MM.1S (cell line): ENCODE results near the gene EEF2K.

Source experiments
- DNase-seq: peaks from one replicate; pipeline ENCODE4 v3.0.0-alpha.2; 2015
- H2AFZ ChIP-seq: fragments of 300-600 bp; sonication (generic); 2 replicates; pipeline ENCODE4 v1.6.0; 2016; ENCODE audit warnings: antibody characterized with exemption, low read length
- H3F3A ChIP-seq: fragments of 300-600 bp; sonication (generic); 2 replicates; pipeline ENCODE4 v1.6.1; 2016; ENCODE audit warnings: mild to moderate bottlenecking, antibody characterized with exemption, low read length, moderate library complexity, mixed read lengths; ENCODE audit not compliant: insufficient read depth
- H3K27ac ChIP-seq: fragments of 300-600 bp; sonication (generic); 2 replicates; pipeline ENCODE4 v1.5.1; 2016; ENCODE audit warnings: mild to moderate bottlenecking, low read length
- H3K27me3 ChIP-seq: fragments of 300-600 bp; sonication (generic); replicated peaks from 2 replicates; pipeline ENCODE4 v1.6.0; 2016; ENCODE audit warnings: low read length; ENCODE audit not compliant: insufficient read depth
- H3K36me3 ChIP-seq: fragments of 300-600 bp; sonication (generic); replicated peaks from 2 replicates; pipeline ENCODE4 v1.6.1; 2016; ENCODE audit warnings: mild to moderate bottlenecking, low read length, mixed read lengths; ENCODE audit not compliant: insufficient read depth
- H3K4me1 ChIP-seq: fragments of 300-600 bp; sonication (generic); 2 replicates; pipeline ENCODE4 v1.6.1; 2016; ENCODE audit warnings: low read length, mixed read lengths
- H3K4me2 ChIP-seq: fragments of 300-600 bp; sonication (generic); 2 replicates; pipeline ENCODE4 v1.6.0; 2016; ENCODE audit warnings: low read depth, low read length
- H3K4me3 ChIP-seq: fragments of 300-600 bp; sonication (generic); 2 replicates; pipeline ENCODE4 v1.5.1; 2016; ENCODE audit warnings: low read length, mixed read lengths
- H3K79me2 ChIP-seq: fragments of 300-600 bp; sonication (generic); 2 replicates; pipeline ENCODE4 v1.6.1; 2016; ENCODE audit warnings: mixed run types, low read length, mixed read lengths
- H3K9ac ChIP-seq: fragments of 300-600 bp; sonication (generic); 2 replicates; pipeline ENCODE4 v1.6.1; 2016; ENCODE audit warnings: low read length, mixed read lengths
- H3K9me2 ChIP-seq: fragments of 300-600 bp; sonication (generic); replicated peaks from 2 replicates; pipeline ENCODE4 v1.6.1; 2016; ENCODE audit warnings: mild to moderate bottlenecking, low read length, mixed read lengths; ENCODE audit not compliant: insufficient read depth
- H3K9me3 ChIP-seq: fragments of 300-600 bp; sonication (generic); replicated peaks from 2 replicates; pipeline ENCODE4 v1.6.1; 2016; ENCODE audit warnings: mild to moderate bottlenecking, low read length, mixed read lengths; ENCODE audit not compliant: insufficient read depth
- H4K20me1 ChIP-seq: fragments of 300-600 bp; sonication (generic); 2 replicates; pipeline ENCODE4 v1.6.1; 2016; ENCODE audit warnings: mild to moderate bottlenecking, low read length, moderate library complexity, mixed read lengths; ENCODE audit not compliant: insufficient read depth
- EZH2 ChIP-seq: fragments of 300-600 bp; sonication (generic); optimal IDR thresholded peaks from 2 replicates; pipeline ENCODE3; 2017; ENCODE audit warnings: low read depth, mild to moderate bottlenecking, antibody characterized with exemption, low read length, mixed read lengths
- EZH2phosphoT487 ChIP-seq: fragments of 300-600 bp; sonication (generic); IDR thresholded peaks from 2 replicates; pipeline ENCODE4 v1.6.1; 2018; ENCODE audit warnings: antibody characterized with exemption, low read length
- TF ChIP-seq, protein P1 (sequence below): fragments of 300-600 bp; sonication (generic); IDR thresholded peaks from 2 replicates; pipeline ENCODE4 v1.5.1; 2016; ENCODE audit warnings: antibody characterized with exemption, low read length, mixed read lengths

EEF2K gene

DNA sequence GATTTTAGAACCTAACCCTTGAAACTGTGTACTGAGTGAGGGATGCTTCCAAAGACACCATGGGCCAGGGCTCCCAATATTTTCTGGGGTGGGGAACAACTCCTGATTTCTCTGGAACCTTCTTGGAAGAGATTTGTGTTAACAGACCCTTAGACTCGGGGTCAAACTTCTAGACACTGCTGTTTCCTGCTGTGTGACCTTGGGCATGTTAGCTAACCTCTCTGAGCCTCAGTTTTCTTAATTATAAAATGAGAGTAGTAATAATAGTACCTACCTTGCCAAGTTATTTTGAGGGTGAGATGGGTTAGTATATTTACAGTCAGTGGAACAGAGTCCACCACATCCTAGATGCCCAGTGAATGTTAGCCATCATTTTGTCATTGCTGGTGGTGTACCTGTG lies 109.9 kb downstream of the EEF2K start:
- Histone ChIP-seq H3K36me3 (peaks cover 6% of the 10 kb centered on the region; the same call in 1 of the 2 replicates), H3K27me3 (no peaks in the 10 kb centered on the region), H3K4me1 (no peaks in the 10 kb centered on the region), H4K20me1 (no peaks in the 10 kb centered on the region), H3K27ac (no peak overlapping the region), H3K4me3 (no peak overlapping the region), H3F3A (no peaks in the 10 kb centered on the region), H3K9me3 (no peaks in the 10 kb centered on the region), H3K9ac (no peak overlapping the region), H3K9me2 (no peaks in the 10 kb centered on the region), H3K79me2 (peaks cover 9% of the 10 kb centered on the region), H3K4me2 (no peak overlapping the region), H2AFZ (no peak overlapping the region)
- TF ChIP-seq EZH2 (no peak), EZH2phosphoT487 (no peak)
- TF ChIP-seq, protein P1, sequence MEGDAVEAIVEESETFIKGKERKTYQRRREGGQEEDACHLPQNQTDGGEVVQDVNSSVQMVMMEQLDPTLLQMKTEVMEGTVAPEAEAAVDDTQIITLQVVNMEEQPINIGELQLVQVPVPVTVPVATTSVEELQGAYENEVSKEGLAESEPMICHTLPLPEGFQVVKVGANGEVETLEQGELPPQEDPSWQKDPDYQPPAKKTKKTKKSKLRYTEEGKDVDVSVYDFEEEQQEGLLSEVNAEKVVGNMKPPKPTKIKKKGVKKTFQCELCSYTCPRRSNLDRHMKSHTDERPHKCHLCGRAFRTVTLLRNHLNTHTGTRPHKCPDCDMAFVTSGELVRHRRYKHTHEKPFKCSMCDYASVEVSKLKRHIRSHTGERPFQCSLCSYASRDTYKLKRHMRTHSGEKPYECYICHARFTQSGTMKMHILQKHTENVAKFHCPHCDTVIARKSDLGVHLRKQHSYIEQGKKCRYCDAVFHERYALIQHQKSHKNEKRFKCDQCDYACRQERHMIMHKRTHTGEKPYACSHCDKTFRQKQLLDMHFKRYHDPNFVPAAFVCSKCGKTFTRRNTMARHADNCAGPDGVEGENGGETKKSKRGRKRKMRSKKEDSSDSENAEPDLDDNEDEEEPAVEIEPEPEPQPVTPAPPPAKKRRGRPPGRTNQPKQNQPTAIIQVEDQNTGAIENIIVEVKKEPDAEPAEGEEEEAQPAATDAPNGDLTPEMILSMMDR = no peak
- DNase-seq = no peak

DNA sequence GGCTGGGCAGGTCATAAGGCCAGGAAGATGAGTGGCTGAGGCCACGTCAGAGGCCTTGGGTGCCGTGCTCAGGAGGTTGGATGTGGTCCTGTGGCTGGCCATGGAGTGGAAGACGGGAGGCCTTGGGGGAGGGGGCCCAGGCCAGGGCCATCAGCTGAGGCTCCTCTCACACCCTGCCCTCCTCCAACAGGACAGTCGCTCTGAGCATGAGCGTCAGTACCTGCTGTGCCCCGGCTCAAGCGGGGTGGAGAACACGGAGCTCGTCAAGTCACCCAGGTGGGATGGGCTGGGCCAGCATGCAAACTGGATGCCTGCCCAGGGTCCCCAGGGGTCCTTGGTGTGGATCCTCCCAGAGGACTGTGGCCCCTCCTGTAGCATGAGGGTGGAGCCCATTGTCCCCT lies 110.3 kb downstream of the EEF2K start:
- peaks cover 6% of the 10 kb centered on the region; the same call in 1 of the 2 replicates for H3K36me3 ChIP-seq
- DNase-seq = no peak

DNA sequence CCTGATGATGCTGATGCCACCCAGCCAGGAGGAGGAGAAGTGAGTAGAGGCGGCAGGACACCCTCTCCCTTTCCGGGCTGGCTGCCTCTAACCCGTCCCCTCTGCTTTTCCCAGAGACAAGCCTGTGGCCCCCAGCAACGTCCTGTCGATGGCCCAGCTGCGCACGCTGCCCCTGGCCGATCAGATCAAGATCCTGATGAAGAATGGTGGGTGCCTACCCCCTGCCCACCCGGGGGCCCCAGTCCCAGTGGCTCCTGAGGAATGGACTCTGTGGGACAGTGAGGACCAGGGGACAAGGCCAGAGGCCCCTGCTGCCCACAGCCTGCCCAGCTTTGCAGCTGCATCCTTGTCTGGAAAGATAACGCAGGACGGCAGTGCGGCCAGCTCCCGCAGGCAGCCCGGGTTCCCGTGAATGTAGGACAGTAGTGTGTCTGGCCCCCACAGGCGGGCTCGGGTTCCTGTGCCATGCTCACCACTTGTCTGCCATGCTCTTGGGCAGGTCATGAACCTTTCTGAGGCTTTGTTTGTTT lies 111.0 kb downstream of the EEF2K start:
- Histone ChIP-seq H3K27me3 (no peaks in the 10 kb centered on the region), H3K36me3 (0 out of 2 replicates have a peak, but pooled peaks cover 3% of the 10 kb centered on the region), H3K4me2 (no peak overlapping the region), H3K9me3 (no peaks in the 10 kb centered on the region), H3K79me2 (peaks cover 14% of the 10 kb centered on the region), H3K4me1 (no peaks in the 10 kb centered on the region), H3K4me3 (no peak overlapping the region), H4K20me1 (no peaks in the 10 kb centered on the region), H3K9me2 (no peaks in the 10 kb centered on the region), H3K9ac (no peak overlapping the region), H3F3A (no peaks in the 10 kb centered on the region), H2AFZ (no peak overlapping the region), H3K27ac (no peak overlapping the region)
- TF ChIP-seq, protein P1 = no peak
- TF ChIP-seq EZH2 (no peak), EZH2phosphoT487 (no peak)
- DNase-seq = no peak

More for the DNA sequence above, 110.3 kb downstream of the EEF2K start:
- Histone ChIP-seq H3K27ac (no peak overlapping the region), H3K79me2 (peaks cover 13% of the 10 kb centered on the region), H3K4me3 (no peak overlapping the region), H3K27me3 (no peaks in the 10 kb centered on the region), H3K9me2 (no peaks in the 10 kb centered on the region), H4K20me1 (no peaks in the 10 kb centered on the region), H3K4me2 (no peak overlapping the region), H3K9ac (no peak overlapping the region), H3F3A (no peaks in the 10 kb centered on the region), H3K4me1 (no peaks in the 10 kb centered on the region), H3K9me3 (no peaks in the 10 kb centered on the region), H2AFZ (no peak overlapping the region)
- TF ChIP-seq, protein P1 = no peak
- TF ChIP-seq EZH2 = no peak
- TF ChIP-seq EZH2phosphoT487 = no peak
